Stimulated activated memory B cell treated with anti-CD40 and anti-IgM and Interleukin-4, amounts not matched to agents 10 μg/mL and 1 μg/mL and 100 μg/mL, for 72 hours (primary cell): Measurements from ENCODE around the gene EVC2.

Experiments used
- ATAC-seq: fragments of 150-1000 bp; cut with Tn5 transposase; 2 replicates; pipeline ENCODE4 v1.10.0; 2021
- H3K27ac Mint-ChIP-seq: one replicate; pipeline ENCODE4 v1.8.0; 2022; ENCODE audit warnings: mild to moderate bottlenecking, mixed read lengths
- H3K27me3 Mint-ChIP-seq: one replicate; pipeline ENCODE4 v1.8.0; 2022; ENCODE audit warnings: mixed read lengths
- H3K36me3 Mint-ChIP-seq: one replicate; pipeline ENCODE4 v1.8.0; 2022; ENCODE audit warnings: mixed read lengths
- H3K4me1 Mint-ChIP-seq: one replicate; pipeline ENCODE4 v1.8.0; 2022; ENCODE audit warnings: mixed read lengths
- H3K4me3 Mint-ChIP-seq: one replicate; pipeline ENCODE4 v1.8.0; 2022; ENCODE audit warnings: mild to moderate bottlenecking, moderate library complexity, mixed read lengths
- H3K9me3 Mint-ChIP-seq: one replicate; pipeline ENCODE4 v1.8.0; 2022; ENCODE audit warnings: mixed read lengths

Gene EVC2

DNA sequence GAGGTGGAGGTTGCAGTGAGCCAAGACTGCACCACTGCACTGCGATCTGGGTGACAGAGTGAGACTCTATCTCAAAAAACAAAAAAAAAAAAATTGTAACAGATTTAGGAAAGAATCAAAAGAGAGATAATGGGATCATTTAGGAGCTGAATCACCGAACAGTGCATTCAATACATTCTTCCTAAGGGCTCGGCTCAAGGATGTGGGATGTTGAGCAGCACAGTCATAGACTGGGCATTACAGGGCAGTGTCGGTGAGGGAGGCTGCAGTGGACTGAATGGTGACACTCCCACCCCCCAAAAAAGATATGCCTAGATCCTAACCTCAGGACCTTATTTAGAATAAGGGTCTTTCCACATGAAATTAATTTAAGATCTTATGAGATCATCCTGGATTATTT, 70.0 kb downstream of the EVC2 start:
- Mint-ChIP-seq H3K27ac (no peak overlapping the region), H3K9me3 (peaks cover 8% of the 10 kb centered on the region), H3K27me3 (no peaks in the 10 kb centered on the region), H3K4me3 (no peak overlapping the region), H3K4me1 (no peaks in the 10 kb centered on the region), H3K36me3 (no peaks in the 10 kb centered on the region)
- no peak for ATAC-seq

- H3K4me1 Mint-ChIP-seq: no peaks in the 10 kb centered on the region
- no peaks in the 10 kb centered on the region for H3K36me3 Mint-ChIP-seq
- ATAC-seq: no peak
- peaks cover 8% of the 10 kb centered on the region for H3K9me3 Mint-ChIP-seq
- no peak overlapping the region for H3K4me3 Mint-ChIP-seq
- no peak overlapping the region for H3K27ac Mint-ChIP-seq
- no peaks in the 10 kb centered on the region for H3K27me3 Mint-ChIP-seq
Observed at GRCh38 chr4:5636766-5637670, 71.3 kb downstream of the EVC2 start.

DNA sequence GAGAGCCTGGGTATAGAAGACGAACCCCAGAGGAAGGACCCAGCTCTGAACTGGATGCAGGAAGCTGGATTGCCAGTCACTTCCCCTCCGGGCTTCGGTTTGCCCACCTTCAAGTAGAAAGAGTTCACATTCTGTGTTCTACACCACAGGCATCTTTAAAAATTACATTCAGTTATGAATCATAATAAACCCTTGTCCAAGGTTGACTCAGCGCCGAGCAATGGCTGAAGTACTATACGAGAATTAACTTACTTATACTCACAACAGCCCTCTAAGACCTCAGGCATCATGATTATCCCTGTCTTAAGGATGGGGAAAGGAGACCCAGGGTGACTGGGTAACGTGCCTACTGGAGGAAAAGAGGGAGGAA, 72.5 kb downstream of the EVC2 start:
- Mint-ChIP-seq H3K4me1 (no peaks in the 10 kb centered on the region), H3K9me3 (peaks cover 8% of the 10 kb centered on the region), H3K27ac (no peak overlapping the region), H3K36me3 (no peaks in the 10 kb centered on the region), H3K4me3 (no peak overlapping the region), H3K27me3 (no peaks in the 10 kb centered on the region)
- no peak for ATAC-seq

DNA sequence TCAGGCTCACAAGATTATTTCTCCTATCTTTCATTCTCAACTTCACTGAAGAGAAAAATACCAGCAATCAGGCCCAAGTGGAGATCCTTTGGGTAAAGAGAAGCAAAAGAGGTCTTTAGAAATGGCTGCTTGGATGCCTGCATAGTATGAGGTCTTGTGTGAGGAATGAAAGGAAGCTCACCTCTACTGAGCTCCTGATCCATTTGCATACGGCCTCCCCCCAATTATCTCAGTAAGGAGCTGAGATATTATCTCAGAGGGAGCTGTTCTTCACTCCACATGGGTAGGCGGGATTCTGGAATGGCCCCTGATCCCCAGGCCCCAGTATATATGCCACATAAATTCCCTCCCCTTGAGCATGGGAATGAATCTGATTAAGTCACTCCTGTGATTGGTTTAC, 75.8 kb downstream of the EVC2 start:
- H3K27ac Mint-ChIP-seq: no peak overlapping the region

DNA sequence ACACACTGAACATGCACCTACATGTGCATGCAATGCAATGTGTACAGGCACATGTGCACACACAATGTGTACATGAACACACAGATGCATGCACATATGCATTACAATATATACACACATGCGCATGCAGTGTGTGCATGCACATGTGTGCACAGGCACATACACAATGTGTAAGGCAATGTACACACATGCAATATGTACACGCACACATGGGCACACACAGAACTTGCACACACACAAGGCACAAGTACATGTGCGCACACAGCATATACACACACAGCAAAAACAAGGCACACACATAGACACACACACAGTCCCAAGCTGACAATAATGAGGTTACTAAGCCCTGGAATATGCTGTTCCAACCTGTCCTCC, 76.3 kb downstream of the EVC2 start:
- Mint-ChIP-seq H3K4me3 (no peak overlapping the region), H3K36me3 (no peaks in the 10 kb centered on the region), H3K27me3 (no peaks in the 10 kb centered on the region), H3K9me3 (no peaks in the 10 kb centered on the region), H3K27ac (no peak overlapping the region), H3K4me1 (no peaks in the 10 kb centered on the region)
- ATAC-seq: no peak

More for the DNA sequence above, 75.8 kb downstream of the EVC2 start:
- no peak for ATAC-seq
- no peaks in the 10 kb centered on the region for H3K27me3 Mint-ChIP-seq
- H3K4me3 Mint-ChIP-seq: no peak overlapping the region
- no peaks in the 10 kb centered on the region for H3K9me3 Mint-ChIP-seq
- H3K4me1 Mint-ChIP-seq: no peaks in the 10 kb centered on the region
- H3K36me3 Mint-ChIP-seq: no peaks in the 10 kb centered on the region

DNA sequence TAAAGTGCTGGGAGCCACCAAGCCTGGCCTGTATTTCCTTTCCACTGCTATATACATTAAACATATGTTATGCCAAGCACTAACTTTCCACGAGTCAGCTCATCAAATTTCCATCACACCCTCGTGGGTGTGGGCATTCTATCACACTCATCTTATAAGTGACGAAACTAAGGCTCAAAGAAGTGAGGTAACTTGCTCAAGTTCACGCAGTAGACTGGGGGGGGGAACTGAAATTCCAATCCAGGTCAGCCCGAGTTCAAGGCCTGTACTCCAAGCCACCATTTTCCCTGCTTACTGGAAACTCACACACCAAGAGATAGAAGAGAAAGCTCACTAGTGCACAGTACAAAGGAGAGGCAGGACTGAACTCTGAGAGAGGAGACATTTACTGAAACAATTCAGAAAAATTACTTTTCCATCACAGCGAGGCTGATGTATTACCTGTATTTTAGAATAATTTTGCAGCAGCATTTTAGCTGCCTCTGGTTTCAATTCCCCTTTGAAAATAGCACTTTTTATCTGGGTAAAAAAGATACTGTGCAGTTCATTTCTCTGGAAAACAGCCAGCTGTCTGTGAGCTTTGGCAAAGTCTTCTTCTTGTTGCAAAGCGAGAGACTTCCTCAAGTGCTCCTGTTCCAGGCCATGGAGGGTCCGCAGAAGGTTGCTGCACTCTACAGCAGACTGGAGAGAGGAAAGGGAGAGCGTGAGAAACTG, 76.8 kb downstream of the EVC2 start:
- no peak overlapping the region for H3K4me3 Mint-ChIP-seq
- no peak for ATAC-seq
- no peaks in the 10 kb centered on the region for H3K36me3 Mint-ChIP-seq
- H3K27me3 Mint-ChIP-seq: no peaks in the 10 kb centered on the region
- H3K27ac Mint-ChIP-seq: no peak overlapping the region
- no peaks in the 10 kb centered on the region for H3K4me1 Mint-ChIP-seq
- no peaks in the 10 kb centered on the region for H3K9me3 Mint-ChIP-seq

DNA sequence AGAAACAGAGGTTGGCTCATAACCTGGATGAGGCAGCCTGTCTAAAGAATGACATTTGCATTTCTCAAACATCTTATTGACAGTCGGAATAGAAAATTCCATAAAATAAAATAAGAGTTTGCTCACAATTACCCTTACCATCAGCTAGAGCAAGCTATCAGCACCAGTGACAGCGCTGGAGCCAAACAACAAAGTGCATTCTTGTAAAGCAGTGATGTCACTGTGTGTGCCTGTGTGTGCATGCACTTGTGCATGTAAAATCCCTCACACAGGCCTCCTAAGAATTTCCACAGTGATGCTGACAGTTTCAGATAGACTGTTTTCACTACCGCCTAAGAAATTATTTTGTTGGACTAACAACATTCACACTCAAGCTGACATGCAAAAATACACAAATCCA, 77.6 kb downstream of the EVC2 start:
- H3K4me1 Mint-ChIP-seq: no peaks in the 10 kb centered on the region
- H3K4me3 Mint-ChIP-seq: no peak overlapping the region
- H3K27ac Mint-ChIP-seq: no peak overlapping the region
- no peaks in the 10 kb centered on the region for H3K9me3 Mint-ChIP-seq
- H3K27me3 Mint-ChIP-seq: no peaks in the 10 kb centered on the region
- no peak for ATAC-seq
- no peaks in the 10 kb centered on the region for H3K36me3 Mint-ChIP-seq

- H3K4me3 Mint-ChIP-seq: no peak overlapping the region
- H3K36me3 Mint-ChIP-seq: no peaks in the 10 kb centered on the region
- peaks cover 3% of the 10 kb centered on the region for H3K9me3 Mint-ChIP-seq
- no peaks in the 10 kb centered on the region for H3K4me1 Mint-ChIP-seq
- H3K27ac Mint-ChIP-seq: no peak overlapping the region
- H3K27me3 Mint-ChIP-seq: no peaks in the 10 kb centered on the region
- no peak for ATAC-seq
Observed at GRCh38 chr4:5629542-5629941, 78.8 kb downstream of the EVC2 start.

GRCh38 chr4:5626913-5627312, 81.4 kb downstream of the EVC2 start:
- peaks cover 3% of the 10 kb centered on the region for H3K9me3 Mint-ChIP-seq
- H3K4me1 Mint-ChIP-seq: no peaks in the 10 kb centered on the region
- no peak overlapping the region for H3K4me3 Mint-ChIP-seq
- H3K27ac Mint-ChIP-seq: no peak overlapping the region
- H3K36me3 Mint-ChIP-seq: no peaks in the 10 kb centered on the region
- no peaks in the 10 kb centered on the region for H3K27me3 Mint-ChIP-seq
- ATAC-seq: no peak

DNA sequence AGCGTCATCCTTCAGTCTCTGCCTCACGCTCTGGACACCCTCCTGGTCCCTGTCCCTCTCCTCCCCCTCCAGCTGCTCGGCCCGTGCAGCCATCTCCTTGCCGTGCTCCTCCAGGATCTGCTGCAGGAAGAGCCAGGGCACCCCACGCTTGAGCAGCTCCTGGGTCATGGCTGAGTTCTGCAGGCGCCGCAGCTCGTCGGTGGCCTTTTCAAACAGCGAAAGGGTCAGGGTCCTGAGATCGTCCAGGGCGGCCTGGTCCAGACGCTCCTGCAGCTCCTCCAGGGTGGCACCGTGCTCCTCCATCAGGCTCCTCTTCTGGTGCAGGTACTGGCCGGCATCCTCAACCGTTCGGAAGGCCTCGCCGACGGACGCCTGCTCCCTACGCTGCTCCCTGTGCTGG, 85.8 kb downstream of the EVC2 start:
- no peak overlapping the region for H3K4me3 Mint-ChIP-seq
- H3K27me3 Mint-ChIP-seq: no peaks in the 10 kb centered on the region
- no peak for ATAC-seq
- peaks cover 3% of the 10 kb centered on the region for H3K9me3 Mint-ChIP-seq
- no peaks in the 10 kb centered on the region for H3K4me1 Mint-ChIP-seq
- no peaks in the 10 kb centered on the region for H3K36me3 Mint-ChIP-seq
- no peak overlapping the region for H3K27ac Mint-ChIP-seq

DNA sequence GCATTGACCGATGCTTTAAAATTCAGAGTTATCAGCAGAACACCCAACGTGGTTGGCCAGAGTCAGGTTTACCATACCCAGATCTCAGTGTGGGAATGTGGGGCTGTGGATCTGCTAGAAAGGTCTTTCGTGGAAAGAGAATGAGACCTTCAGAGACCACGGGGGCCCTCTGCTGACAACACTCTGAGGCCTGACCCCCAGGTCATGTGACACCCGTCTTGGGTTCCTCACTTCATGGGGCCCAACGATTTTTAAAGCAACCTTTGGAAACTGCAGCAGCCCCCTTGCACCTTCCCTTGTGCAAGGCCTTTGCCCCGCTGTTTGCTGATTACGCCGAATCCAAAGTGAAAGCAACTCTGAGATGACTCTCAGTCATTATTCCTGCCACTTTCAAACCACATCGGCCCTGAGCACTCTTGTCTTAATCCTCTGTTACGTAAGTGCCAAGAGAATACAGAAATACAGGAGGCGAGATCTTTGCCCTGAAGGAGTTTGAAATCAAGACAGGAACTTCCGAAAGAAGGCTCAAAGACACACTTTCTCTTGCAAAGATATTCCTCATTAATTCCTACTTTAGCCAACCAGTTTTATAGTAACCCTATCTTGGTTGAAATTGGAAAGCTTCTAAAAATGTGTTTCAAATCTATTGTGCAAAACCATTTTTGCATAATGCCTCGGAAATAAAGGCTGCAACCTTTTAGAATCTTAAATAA, 88.3 kb downstream of the EVC2 start:
- ATAC-seq: no peak
- Mint-ChIP-seq H3K27me3 (no peaks in the 10 kb centered on the region), H3K27ac (no peak overlapping the region), H3K4me1 (no peaks in the 10 kb centered on the region), H3K4me3 (no peak overlapping the region), H3K9me3 (peaks cover 1% of the 10 kb centered on the region), H3K36me3 (no peaks in the 10 kb centered on the region)

DNA sequence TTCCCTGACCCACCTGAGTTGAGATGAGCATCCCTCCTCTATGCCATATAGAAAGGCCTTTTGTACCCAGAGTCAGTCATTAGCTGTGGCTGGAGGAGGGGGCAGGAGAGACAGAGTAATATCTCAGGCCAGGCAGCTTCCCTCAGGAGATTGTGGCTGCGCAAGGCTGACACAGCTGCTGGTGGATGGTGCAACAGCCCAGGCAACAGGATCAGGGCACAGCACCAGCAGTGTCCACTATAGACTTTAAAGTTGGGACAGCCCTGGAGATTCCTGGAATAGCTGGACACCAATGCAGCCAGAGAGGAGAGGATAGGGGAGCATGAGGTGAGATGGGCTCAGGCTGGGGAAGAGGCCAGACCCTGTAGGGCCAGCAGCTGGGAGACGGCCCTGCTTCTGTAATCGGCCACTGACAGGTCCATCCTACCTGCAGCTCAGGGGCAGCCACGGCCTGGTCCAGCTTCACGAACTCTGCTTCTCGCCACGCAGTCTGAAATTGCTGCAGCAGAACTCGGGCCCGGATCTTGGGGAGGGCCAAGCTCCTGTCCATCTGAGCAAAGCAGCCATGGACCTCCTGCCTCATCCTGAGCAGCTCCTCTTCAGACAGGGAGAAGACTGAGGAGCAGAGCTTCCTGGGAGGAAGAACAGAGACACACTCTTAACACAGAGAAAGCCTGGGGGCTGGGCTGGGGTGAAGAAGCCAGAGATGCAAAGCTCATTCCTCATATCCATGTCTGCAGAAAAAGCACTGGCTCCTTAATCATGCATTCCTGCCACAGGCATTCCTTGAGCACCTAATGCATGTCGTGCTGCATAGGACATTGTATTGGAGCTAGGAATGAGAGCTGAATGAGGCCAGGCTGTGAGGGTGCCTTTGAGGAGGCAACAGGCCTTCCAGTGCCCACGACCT, 90.1 kb downstream of the EVC2 start:
- Mint-ChIP-seq H3K27ac (no peak overlapping the region), H3K27me3 (no peaks in the 10 kb centered on the region), H3K9me3 (no peaks in the 10 kb centered on the region), H3K36me3 (no peaks in the 10 kb centered on the region), H3K4me1 (no peaks in the 10 kb centered on the region), H3K4me3 (no peak overlapping the region)
- ATAC-seq: no peak

- no peak overlapping the region for H3K4me3 Mint-ChIP-seq
- H3K4me1 Mint-ChIP-seq: no peaks in the 10 kb centered on the region
- H3K27me3 Mint-ChIP-seq: no peaks in the 10 kb centered on the region
- no peak for ATAC-seq
- no peaks in the 10 kb centered on the region for H3K36me3 Mint-ChIP-seq
- H3K9me3 Mint-ChIP-seq: no peaks in the 10 kb centered on the region
- no peak overlapping the region for H3K27ac Mint-ChIP-seq
Observed at GRCh38 chr4:5616331-5616950, 91.9 kb downstream of the EVC2 start.

GRCh38 chr4:5615496-5616075, 92.8 kb downstream of the EVC2 start:
- ATAC-seq: no peak
- no peak overlapping the region for H3K27ac Mint-ChIP-seq
- no peak overlapping the region for H3K4me3 Mint-ChIP-seq
- no peaks in the 10 kb centered on the region for H3K4me1 Mint-ChIP-seq
- no peaks in the 10 kb centered on the region for H3K27me3 Mint-ChIP-seq
- no peaks in the 10 kb centered on the region for H3K36me3 Mint-ChIP-seq
- no peaks in the 10 kb centered on the region for H3K9me3 Mint-ChIP-seq
